Stimulated activated naive B cell treated with anti-CD40 and anti-IgM and Interleukin-4, amounts not matched to agents 10 μg/mL and 1 μg/mL and 100 μg/mL, for 72 hours (primary cell): Measurements from ENCODE around the gene BDNF.
"Not testable (repeated sequence)": the region's sequence is repeated elsewhere in the genome, so short reads cannot be mapped to it uniquely, and the experiment has no call there.

ENCODE experiments used
- ATAC-seq, 2 donors: fragments of 150-1000 bp; cut with Tn5 transposase; replicated peaks; 2 replicates each; pipeline ENCODE4 v1.10.0; 2021; ENCODE audit warnings: moderate library complexity in 1 of 2
- DNase-seq: peaks from one replicate; pipeline ENCODE4 v3.0.0; 2021
- H3K27ac Mint-ChIP-seq: one replicate; pipeline ENCODE4 v1.8.0; 2022; ENCODE audit warnings: mild to moderate bottlenecking, mixed read lengths
- H3K27me3 Mint-ChIP-seq, 2 donors: one replicate each; pipeline ENCODE4 v1.8.0; 2022; ENCODE audit warnings: mixed read lengths in 2 of 2
- H3K36me3 Mint-ChIP-seq, 2 donors: one replicate each; pipeline ENCODE4 v1.8.0; 2022; ENCODE audit warnings: mixed read lengths in 2 of 2, mild to moderate bottlenecking in 1 of 2
- H3K4me1 Mint-ChIP-seq, 2 donors: one replicate each; pipeline ENCODE4 v1.8.0; 2022; ENCODE audit warnings: mixed read lengths in 2 of 2, mild to moderate bottlenecking in 1 of 2
- H3K4me3 Mint-ChIP-seq, 2 donors: one replicate each; pipeline ENCODE4 v1.8.0; 2022; ENCODE audit warnings: mild to moderate bottlenecking in 2 of 2, mixed read lengths in 2 of 2, moderate library complexity in 1 of 2
- H3K9me3 Mint-ChIP-seq, 2 donors: one replicate each; pipeline ENCODE4 v1.8.0; 2022; ENCODE audit warnings: mixed read lengths in 2 of 2, mild to moderate bottlenecking in 1 of 2

BDNF gene

DNA sequence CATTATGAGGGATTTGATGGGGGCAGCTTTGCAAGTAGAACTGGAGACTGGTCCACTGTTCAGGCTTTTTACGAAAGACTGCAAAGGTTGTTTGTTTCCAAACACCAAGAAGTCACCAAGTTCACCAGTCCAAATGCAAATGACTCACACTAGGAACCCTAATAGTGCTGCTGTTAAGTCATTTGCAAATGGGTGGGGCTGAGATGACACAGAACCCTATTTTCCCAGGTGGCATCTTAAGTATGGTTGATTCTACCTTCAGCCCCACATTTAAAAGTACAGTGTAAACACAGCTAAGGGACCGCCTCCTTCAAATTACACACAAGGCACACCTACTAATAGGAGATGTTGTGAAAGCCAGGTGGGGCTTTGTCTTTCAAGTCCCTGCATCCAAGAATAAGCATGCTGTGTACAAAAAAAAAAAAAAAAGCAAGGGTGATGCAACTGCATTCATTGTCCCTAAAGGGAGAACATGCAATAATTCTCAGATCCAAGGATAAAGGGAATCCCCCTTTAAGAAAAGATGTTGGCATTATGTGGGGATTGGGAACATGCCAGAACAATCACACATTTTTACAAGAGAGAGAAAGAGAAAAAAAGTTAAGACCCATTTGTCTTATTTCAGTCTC lies 27.3 kb downstream of the BDNF start:
- no peaks in the 10 kb centered on the region for H3K27me3 Mint-ChIP-seq
- no peaks in the 10 kb centered on the region for H3K4me1 Mint-ChIP-seq
- ATAC-seq (no peak), DNase-seq (no peak)
- no peaks in the 10 kb centered on the region for H3K36me3 Mint-ChIP-seq
- H3K4me3 Mint-ChIP-seq: no peak overlapping the region
- no peak overlapping the region for H3K27ac Mint-ChIP-seq
- peaks cover 0 to 4% of the 10 kb centered on the region in 2 donors for H3K9me3 Mint-ChIP-seq

DNA sequence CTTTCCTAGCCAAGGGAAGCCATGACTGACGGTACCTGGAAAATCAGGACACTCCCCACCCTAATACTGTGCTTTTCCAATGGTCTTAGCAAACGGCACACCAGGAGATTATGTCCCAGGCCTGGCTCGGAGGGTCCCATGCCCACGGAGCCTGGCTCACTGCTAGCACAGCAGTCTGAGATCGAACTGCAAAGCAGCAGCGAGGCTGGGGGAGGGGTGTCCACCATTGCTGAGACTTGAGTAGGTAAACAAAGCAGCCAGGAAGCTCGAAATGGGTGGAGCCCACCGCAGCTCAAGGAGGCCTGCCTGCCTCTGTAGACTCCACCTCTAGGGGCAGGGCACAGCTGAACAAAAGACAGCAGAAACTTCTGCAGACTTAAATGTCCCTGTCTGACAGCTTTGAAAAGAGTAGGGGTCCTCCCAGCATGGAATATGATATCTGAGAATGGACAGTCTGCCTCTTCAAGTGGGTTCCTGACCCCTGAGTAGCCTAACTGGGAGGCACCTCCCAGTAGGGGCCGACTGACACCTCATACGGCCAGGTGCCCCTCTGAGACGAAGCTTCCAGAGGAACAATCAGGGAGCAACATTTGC lies 34.6 kb downstream of the BDNF start:
- H3K4me1 Mint-ChIP-seq, H3K27ac Mint-ChIP-seq, ATAC-seq, H3K36me3 Mint-ChIP-seq, H3K27me3 Mint-ChIP-seq, H3K4me3 Mint-ChIP-seq, H3K9me3 Mint-ChIP-seq, DNase-seq: not testable (repeated sequence)

DNA sequence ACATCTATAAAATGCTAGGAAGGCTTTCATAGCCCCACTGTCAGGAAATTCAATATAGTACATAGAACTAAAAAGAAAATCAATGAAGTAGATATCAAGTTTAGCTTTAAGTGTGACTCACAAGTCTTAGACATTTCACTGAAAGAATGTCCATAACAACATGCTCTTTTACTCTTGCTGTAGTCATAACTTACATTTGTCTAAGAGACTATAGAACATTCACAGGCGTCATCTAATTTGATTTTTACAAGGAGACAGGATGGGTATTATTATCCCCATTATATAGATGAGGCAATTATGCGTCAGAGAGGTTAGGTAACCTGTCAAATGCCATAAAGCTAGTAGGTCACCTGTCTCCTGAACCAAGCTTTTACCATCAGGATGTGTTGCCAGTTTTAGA lies 36.9 kb downstream of the BDNF start:
- Mint-ChIP-seq H3K4me1 (no peaks in the 10 kb centered on the region), H3K36me3 (peaks cover 0 to 5% of the 10 kb centered on the region in 2 donors), H3K27me3 (no peaks in the 10 kb centered on the region), H3K4me3 (no peak overlapping the region), H3K27ac (no peak overlapping the region), H3K9me3 (peaks cover 0 to 2% of the 10 kb centered on the region in 2 donors)
- ATAC-seq: no peak
- no peak for DNase-seq

DNA sequence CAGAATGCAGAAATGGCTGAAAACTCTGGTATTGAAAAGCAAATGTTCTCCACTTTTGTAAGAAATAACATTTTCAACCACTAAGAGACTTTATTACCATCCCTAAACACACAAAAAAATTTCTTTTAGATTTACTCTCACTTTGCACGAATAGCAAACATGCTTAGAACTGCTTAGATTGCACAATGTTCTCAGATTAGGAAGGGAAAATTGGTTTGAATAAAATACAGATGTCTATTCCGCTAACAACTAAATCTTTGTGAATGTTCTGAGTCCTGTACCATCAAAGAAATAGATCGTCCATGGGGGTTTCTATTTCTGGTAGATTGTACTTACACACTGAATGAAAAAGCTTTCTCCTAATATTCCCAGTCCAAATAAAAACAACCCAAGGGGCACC lies 40.1 kb downstream of the BDNF start:
- H3K36me3 Mint-ChIP-seq: peaks cover 0 to 7% of the 10 kb centered on the region in 2 donors
- H3K27me3 Mint-ChIP-seq: no peaks in the 10 kb centered on the region

DNA sequence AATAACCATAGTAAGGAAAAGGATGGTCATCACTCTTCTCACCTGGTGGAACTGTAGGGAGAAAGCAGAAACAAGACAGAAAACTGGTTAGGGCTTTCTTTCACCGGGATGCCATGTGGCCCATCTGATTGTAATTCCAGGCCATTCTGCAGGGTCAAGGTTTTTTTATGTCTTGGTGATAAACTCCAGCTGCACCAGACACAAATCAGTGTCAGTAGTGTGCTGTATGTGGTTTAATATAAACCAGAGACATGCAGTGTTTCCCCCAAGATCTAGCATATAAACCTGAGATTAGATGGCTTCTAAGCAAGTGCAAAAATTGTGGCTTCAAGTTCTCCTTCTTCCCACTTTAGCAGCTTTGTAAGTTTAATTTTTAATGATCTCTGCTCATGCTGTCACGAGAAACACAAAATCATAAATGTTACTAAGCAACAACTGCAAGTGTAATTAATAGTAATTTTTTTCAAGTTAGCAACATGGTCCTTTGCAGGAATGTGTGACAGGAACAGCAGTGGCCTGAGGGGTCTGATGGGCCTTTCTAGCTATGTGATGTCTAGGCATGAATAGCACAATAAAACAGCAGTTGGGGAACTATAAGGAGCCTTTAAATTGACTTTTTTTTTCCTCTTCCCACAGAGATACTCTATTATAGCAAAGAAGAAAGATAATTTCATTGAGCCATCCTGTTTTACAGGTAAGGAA lies 41.6 kb downstream of the BDNF start:
- H3K4me1 Mint-ChIP-seq: no peaks in the 10 kb centered on the region
- ATAC-seq (no peak), DNase-seq (no peak)
- H3K27ac Mint-ChIP-seq: no peak overlapping the region
- peaks cover 0 to 7% of the 10 kb centered on the region in 2 donors for H3K36me3 Mint-ChIP-seq
- H3K4me3 Mint-ChIP-seq: no peak overlapping the region
- H3K9me3 Mint-ChIP-seq: peaks cover 0 to 1% of the 10 kb centered on the region in 2 donors
- H3K27me3 Mint-ChIP-seq: no peaks in the 10 kb centered on the region

More for the DNA sequence above, 40.1 kb downstream of the BDNF start:
- Mint-ChIP-seq H3K4me3 (no peak overlapping the region), H3K4me1 (no peaks in the 10 kb centered on the region), H3K27ac (no peak overlapping the region), H3K9me3 (peaks cover 0 to 1% of the 10 kb centered on the region in 2 donors)
- DNase-seq (no peak), ATAC-seq (no peak)

DNA sequence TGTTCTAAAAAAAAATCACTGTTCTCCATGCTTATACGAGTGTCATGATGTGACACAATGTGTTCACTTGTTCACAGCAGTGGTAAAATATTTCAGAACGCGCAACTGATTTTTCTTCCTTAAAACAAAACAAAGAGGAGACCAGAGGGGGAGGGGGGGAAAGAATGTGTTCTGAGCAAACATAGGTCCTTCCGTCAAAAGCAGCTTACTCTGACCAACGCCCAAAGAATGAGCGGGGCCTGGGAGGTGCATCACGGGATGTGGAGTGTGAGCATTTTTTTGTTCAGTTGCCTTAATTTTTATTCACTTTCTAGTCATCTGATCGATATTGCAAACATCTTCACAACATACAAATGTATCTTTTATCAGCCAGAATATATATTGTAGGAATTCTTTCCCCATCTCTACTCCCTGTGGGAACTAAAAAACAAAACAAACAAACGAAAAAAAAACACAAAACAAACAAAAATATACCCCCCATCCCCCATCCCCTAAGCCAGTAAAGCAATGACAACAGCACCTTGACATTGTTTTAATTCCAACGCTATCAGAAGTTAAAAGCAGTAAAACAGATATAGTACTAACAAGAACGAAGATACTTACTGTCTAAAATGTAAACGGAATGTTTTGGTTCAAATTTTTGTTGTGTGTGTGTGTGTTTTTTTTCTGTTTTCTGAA lies 43.3 kb downstream of the BDNF start:
- H3K4me1 Mint-ChIP-seq: no peaks in the 10 kb centered on the region
- ATAC-seq (no peak), DNase-seq (no peak)
- peaks cover 0 to 7% of the 10 kb centered on the region in 2 donors for H3K36me3 Mint-ChIP-seq
- no peaks in the 10 kb centered on the region for H3K27me3 Mint-ChIP-seq
- H3K4me3 Mint-ChIP-seq: no peak overlapping the region
- H3K27ac Mint-ChIP-seq: no peak overlapping the region
- H3K9me3 Mint-ChIP-seq: peaks cover 0 to 1% of the 10 kb centered on the region in 2 donors

DNA sequence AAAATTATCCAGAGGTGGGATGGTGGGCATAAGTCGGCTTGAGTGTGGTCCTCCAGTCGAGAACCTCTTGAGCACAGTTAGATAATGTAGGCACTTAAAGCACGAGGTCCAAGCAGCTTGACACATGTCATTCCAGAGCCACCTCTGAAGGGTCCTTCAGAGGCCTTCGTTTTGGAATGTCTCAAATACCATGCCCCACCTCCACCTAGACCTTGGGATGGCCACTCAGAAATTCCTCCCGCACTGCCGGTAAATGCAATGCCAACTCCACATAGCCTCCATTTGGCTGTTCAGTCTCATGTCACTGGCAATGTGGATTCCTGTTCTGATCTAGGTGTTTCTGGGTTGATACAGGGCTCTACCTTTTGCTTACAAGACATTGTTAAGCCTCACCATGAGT lies 43.9 kb downstream of the BDNF start:
- Mint-ChIP-seq H3K4me3 (no peak overlapping the region), H3K27me3 (no peaks in the 10 kb centered on the region), H3K36me3 (peaks cover 0 to 3% of the 10 kb centered on the region in 2 donors), H3K27ac (no peak overlapping the region), H3K9me3 (peaks cover 0 to 1% of the 10 kb centered on the region in 2 donors), H3K4me1 (no peaks in the 10 kb centered on the region)
- ATAC-seq: no peak
- no peak for DNase-seq

DNA sequence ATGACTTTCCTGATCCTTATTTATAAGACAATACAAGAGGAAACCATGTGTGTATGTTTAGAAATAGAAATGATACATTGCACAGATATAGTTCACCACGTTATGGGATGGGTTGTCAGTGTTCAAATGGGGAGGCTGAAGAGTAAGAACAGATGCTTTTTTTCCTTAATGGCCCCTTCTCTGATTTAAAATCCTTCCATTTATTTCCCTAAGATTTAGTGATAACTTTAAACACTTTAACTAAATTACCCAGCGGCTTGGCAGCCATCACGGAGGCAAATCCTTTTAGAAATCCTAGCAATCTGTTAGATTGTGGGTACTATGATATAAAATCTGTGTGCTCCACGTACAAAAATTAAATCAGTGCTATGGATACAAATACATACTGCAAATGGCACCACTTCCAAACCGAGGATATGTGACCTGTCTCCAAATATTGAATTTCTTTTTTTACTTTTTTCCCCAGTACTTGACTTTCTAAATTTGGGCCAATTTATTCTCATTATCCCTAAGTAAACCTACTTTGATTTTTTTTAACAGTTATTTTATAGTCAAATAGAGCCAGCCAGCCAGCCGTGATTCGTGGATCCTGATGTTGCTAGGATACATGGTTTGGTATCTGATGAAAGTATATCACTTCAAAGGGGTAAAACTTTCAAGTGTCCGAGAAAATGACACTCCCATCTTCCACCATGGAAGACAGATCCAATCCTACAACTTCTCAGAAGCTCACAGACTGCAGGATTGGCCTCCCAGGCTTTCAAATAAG lies 46.1 kb downstream of the BDNF start:
- no peak for ATAC-seq
- Mint-ChIP-seq H3K9me3 (peaks cover 0 to 1% of the 10 kb centered on the region in 2 donors), H3K36me3 (peaks cover 0 to 3% of the 10 kb centered on the region in 2 donors), H3K27me3 (no peaks in the 10 kb centered on the region), H3K4me3 (no peak overlapping the region), H3K27ac (no peak overlapping the region), H3K4me1 (no peaks in the 10 kb centered on the region)
- no peak for DNase-seq

DNA sequence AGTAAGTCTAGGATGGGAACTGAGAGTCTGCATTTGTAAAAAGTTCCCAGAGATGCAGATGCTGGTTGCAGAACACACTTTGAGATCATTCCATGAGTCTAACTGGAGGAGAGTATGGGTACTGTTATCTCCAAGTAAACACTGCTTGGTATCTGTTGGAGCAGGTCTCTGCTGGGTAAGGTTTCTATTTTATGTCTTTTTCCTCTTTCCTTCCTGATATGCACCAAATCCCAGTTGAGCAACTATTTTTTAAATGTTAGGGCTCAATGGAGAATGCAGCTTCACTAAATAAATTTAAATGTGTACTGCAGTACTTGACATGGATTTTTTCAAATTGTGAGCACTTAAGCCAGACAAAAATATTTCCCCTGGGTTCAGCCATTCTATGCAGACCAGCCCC lies 48.5 kb downstream of the BDNF start:
- Mint-ChIP-seq H3K27me3 (no peaks in the 10 kb centered on the region), H3K36me3 (no peaks in the 10 kb centered on the region)

DNA sequence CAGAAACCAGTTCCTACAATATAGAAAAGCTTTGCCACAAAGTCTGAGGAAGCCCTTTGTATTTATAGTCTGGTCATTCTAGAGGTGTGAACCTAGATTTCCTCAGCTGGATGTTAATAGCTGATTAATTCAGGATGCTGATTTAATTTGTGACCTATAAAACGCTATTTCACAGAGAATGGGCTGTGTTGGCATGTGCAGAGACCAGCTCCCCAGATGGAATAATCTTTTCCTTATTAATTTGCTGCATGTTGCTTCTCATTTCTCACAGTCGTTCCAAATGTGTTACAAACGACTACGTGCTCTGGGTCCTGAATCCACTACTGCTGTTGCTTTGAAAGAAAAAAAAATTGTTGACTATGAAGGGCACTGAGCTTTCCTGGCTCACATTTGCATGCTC lies 49.3 kb downstream of the BDNF start:
- ATAC-seq (no peak), DNase-seq (no peak)
- Mint-ChIP-seq H3K4me3 (no peak overlapping the region), H3K27ac (no peak overlapping the region), H3K36me3 (no peaks in the 10 kb centered on the region), H3K27me3 (no peaks in the 10 kb centered on the region), H3K4me1 (no peaks in the 10 kb centered on the region), H3K9me3 (no peaks in the 10 kb centered on the region)

More for the DNA sequence above, 48.5 kb downstream of the BDNF start:
- H3K4me3 Mint-ChIP-seq: no peak overlapping the region
- ATAC-seq (no peak), DNase-seq (no peak)
- H3K27ac Mint-ChIP-seq: no peak overlapping the region
- no peaks in the 10 kb centered on the region for H3K4me1 Mint-ChIP-seq
- no peaks in the 10 kb centered on the region for H3K9me3 Mint-ChIP-seq

DNA sequence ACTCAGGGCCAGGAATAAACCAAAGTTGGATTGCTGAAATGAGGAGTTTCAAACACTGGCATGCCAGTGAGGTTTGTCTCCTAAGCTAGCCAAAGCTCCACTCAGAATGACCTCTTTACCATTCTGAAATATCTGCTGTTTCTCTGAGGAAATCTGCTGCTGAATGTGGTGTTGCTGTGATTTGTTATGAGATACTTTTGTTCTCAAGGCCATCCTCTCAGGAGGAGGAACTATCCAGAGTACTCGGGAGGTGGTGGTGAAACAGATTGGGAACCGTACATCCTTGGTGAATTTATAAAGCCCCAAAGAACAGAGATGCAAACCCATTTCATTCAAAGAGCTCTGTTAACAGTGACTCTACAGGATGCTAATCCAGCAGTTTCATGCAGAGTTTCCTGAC lies 50.5 kb downstream of the BDNF start:
- Mint-ChIP-seq H3K27ac (no peak overlapping the region), H3K36me3 (no peaks in the 10 kb centered on the region), H3K9me3 (no peaks in the 10 kb centered on the region), H3K4me1 (no peaks in the 10 kb centered on the region), H3K4me3 (no peak overlapping the region), H3K27me3 (no peaks in the 10 kb centered on the region)
- DNase-seq (no peak), ATAC-seq (no peak)

DNA sequence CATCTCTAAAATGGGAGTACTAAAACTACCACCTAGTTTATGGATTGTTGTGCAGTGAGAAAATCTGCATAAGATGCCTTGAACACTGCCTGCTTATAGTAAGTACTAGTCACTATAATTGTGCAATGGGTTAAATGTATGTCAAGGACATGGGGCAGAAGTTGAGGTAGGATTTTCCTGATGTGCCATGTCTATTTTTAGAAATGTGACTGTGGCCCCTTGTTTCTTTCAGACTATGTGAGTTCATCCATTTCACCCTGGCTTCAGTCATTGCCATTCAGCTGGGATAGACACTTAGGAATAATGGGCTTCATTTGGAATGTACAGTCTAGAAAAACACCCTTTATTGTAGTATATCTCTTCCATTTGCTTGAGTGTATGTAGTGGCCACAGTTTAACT lies 51.4 kb downstream of the BDNF start:
- ATAC-seq (no peak), DNase-seq (no peak)
- Mint-ChIP-seq H3K36me3 (no peaks in the 10 kb centered on the region), H3K27ac (no peak overlapping the region), H3K4me1 (no peaks in the 10 kb centered on the region), H3K27me3 (no peaks in the 10 kb centered on the region), H3K4me3 (no peak overlapping the region), H3K9me3 (no peaks in the 10 kb centered on the region)

DNA sequence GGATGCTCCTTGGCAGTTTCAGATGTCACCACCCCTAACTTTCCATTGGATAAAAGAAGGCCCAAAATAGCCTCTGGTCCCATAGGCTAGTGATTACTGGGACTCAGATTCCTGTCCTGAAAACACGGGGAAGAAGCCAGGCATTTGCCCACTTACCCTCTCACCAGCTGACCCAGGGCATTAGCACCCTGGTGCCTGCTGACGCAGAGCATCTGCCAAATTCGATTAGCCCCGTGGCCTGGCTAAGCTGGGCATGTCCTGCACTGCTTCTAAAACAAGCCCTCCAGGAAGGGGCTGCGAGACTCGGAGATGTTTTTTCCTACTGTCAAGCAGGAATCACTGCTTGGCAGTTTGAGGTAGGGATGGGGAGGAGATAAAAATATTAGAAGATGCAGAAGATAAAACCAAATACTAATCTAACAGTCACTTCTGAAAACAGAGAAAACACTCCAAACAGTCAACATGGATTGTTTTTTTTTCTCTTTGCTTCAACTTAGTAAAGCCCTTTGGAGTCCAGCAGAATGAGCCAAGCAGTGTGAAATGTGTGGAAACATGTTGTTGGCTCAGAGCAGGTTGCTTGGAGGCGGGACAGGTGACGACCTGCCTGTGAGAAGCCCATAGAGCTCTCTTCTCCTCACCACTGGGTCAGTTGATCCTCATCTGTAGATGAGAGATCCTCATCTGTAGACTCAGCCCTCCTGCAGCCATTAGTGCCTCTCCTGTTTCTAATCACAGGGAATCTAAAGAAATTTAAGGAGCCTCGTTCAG lies 54.0 kb downstream of the BDNF start:
- Mint-ChIP-seq H3K9me3 (no peaks in the 10 kb centered on the region), H3K27me3 (no peaks in the 10 kb centered on the region), H3K36me3 (no peaks in the 10 kb centered on the region), H3K4me3 (no peak overlapping the region), H3K27ac (no peak overlapping the region), H3K4me1 (no peaks in the 10 kb centered on the region)
- ATAC-seq (no peak), DNase-seq (no peak)
